Neural progenitor cell (in vitro differentiated cells): ENCODE data around the gene PHTF1.

Experiments
- CTCF ChIP-seq: fragments of 200-600 bp; sonication (generic); IDR thresholded peaks from 2 replicates; pipeline ENCODE4 v1.5.1; 2017; ENCODE audit warnings: antibody characterized with exemption, mild to moderate bottlenecking
- EZH2phosphoT487 ChIP-seq: fragments of 200-600 bp; sonication (generic); IDR thresholded peaks from 2 replicates; pipeline ENCODE4 v1.6.1; 2017; ENCODE audit warnings: antibody characterized with exemption

- no peak for TF ChIP-seq CTCF
- TF ChIP-seq EZH2phosphoT487: no peak
Observed at GRCh38 chr1:113701429-113701828, 57.9 kb downstream of the PHTF1 start.
